ENCODE results near the gene ZNF362.

- TF ChIP-seq POLR2A (IDR thresholded peaks at IDR 0.05; ENCODE audit: low read depth, low read length) (no peak), PAX5 (IDR thresholded peaks at IDR 0.05; ENCODE audit: insufficient read depth, low read length, severe bottlenecking) (no peak)
Observed at GRCh38 chr1:33275195-33275594, 18.9 kb downstream of the ZNF362 start.
